Liver (tissue), 9 donors: ENCODE data around the gene PROC. TPM values are rescaled to one million over a fixed set of nuclear protein-coding genes. Genes with fewer than 3 reads are reported as not detected.
"Not testable (repeated sequence)": the region's sequence is repeated elsewhere in the genome, so short reads cannot be mapped to it uniquely, and the experiment has no call there.

ENCODE experiments used
- DNase-seq: peaks from one replicate; pipeline ENCODE4 v3.0.0-alpha.2; 2017; ENCODE audit warnings: low spot score
- H3K27ac ChIP-seq, 2 donors: one replicate each; pipeline ENCODE4 v1.7.0; 2013; ENCODE audit warnings: inconsistent platforms in 2 of 2, low read length in 2 of 2, control low read depth in 1 of 2, low read depth in 1 of 2, mild to moderate bottlenecking in 1 of 2
- H3K27me3 ChIP-seq, 4 donors: one replicate each; pipeline versions ENCODE4 v1.6.1 to v1.7.0; 2013; ENCODE audit warnings: low read length in 3 of 4, inconsistent platforms in 1 of 4, mild to moderate bottlenecking in 1 of 4, moderate library complexity in 1 of 4; ENCODE audit not compliant: control insufficient read depth in 4 of 4, insufficient read depth in 4 of 4
- H3K36me3 ChIP-seq, 4 donors: one replicate each; pipeline versions ENCODE4 v1.6.1 to v1.7.0; 2013; ENCODE audit warnings: low read length in 3 of 4, mild to moderate bottlenecking in 3 of 4, low read depth in 1 of 4, moderate library complexity in 1 of 4; ENCODE audit not compliant: control insufficient read depth in 4 of 4, insufficient read depth in 3 of 4
- H3K4me1 ChIP-seq, 4 donors: one replicate each; pipeline versions ENCODE4 v1.6.1 to v1.7.0; 2013; ENCODE audit warnings: low read length in 3 of 4, mild to moderate bottlenecking in 3 of 4, moderate library complexity in 1 of 4; ENCODE audit not compliant: control insufficient read depth in 4 of 4, insufficient read depth in 4 of 4
- H3K4me3 ChIP-seq, 3 donors: one replicate each; pipeline versions ENCODE4 v1.6.1 to v1.7.0; 2013; ENCODE audit warnings: low read length in 3 of 3, control low read depth in 1 of 3, low read depth in 1 of 3, mild to moderate bottlenecking in 1 of 3
- H3K9ac ChIP-seq, 2 donors: one replicate each; pipeline ENCODE4 v1.7.0; 2013; ENCODE audit warnings: low read length in 2 of 2, mild to moderate bottlenecking in 2 of 2, moderate library complexity in 2 of 2, control low read depth in 1 of 2, low read depth in 1 of 2
- H3K9me3 ChIP-seq, 4 donors: one replicate each; pipeline versions ENCODE4 v1.6.1 to v1.7.0; 2013; ENCODE audit warnings: low read length in 3 of 4; ENCODE audit not compliant: control insufficient read depth in 4 of 4
- CTCF ChIP-seq: fragments of 150-350 bp; IDR thresholded peaks from 2 replicates; pipeline ENCODE4 v1.5.1; 2017; ENCODE audit warnings: improper control_type of control experiment, low read depth, low read length; ENCODE audit not compliant: missing input control
- HNF4A ChIP-seq, 2 donors: conservative IDR thresholded peaks; 2 replicates each; pipeline ENCODE4 v1.6.1; 2016; ENCODE audit warnings: antibody characterized with exemption in 2 of 2, mild to moderate bottlenecking in 2 of 2
- JUND ChIP-seq, 2 donors: IDR thresholded peaks; 2 replicates each; pipeline ENCODE4 v1.6.1; 2016; ENCODE audit warnings: antibody characterized with exemption in 2 of 2
- MAX ChIP-seq: IDR thresholded peaks from 2 replicates; pipeline ENCODE4 v1.6.1; 2016; ENCODE audit warnings: antibody characterized with exemption
- RAD21 ChIP-seq, 2 donors: IDR thresholded peaks; 2 replicates each; pipeline ENCODE4 v1.6.1; 2016; ENCODE audit warnings: antibody characterized with exemption in 2 of 2, mild to moderate bottlenecking in 2 of 2
- REST ChIP-seq: IDR thresholded peaks from 2 replicates; pipeline ENCODE4 v1.6.1; 2016; ENCODE audit warnings: antibody characterized with exemption, mild to moderate bottlenecking
- SP1 ChIP-seq: IDR thresholded peaks from 2 replicates; pipeline ENCODE4 v1.6.1; 2018; ENCODE audit warnings: antibody characterized with exemption, mild to moderate bottlenecking
- YY1 ChIP-seq: IDR thresholded peaks from 2 replicates; pipeline ENCODE4 v1.6.1; 2016; ENCODE audit warnings: antibody characterized with exemption, mild to moderate bottlenecking
- WGBS: extraction: QIAGEN DNeasy Blood & Tissue Kit; methylation state at CpG from one replicate; pipeline ENCODE4 v1.1.7; 2013; 5-methylcytosine and 5-hydroxymethylcytosine counted together
- polyA plus RNA-seq, 2 donors: library from polyadenylated mRNA; stranded (reverse) in 1 of 2; unstranded in 1 of 2; fragments of 200-250 nt in 1 of 2; fragments of >200 nt in 1 of 2; fragmentation: Nextera tagmentation in 1 of 2; extraction: Ambion mirVana in 1 of 2; gene quantifications; one replicate each; pipeline versions ENCODE4 v1.2.1 to v1.2.3, GENCODE V29; 2013 to 2015
- total RNA-seq, 2 donors: library from RNA; depleted of rRNA; stranded (reverse); fragments of >200 nt; gene quantifications; one replicate each; pipeline ENCODE4 v1.2.3, GENCODE V29; 2014
- donor health status: healthy.
- donor health status: healthy.
- donor health status: healthy.
- donor health status: healthy.
- donor health status: healthy.

The PROC gene
- total and polyA plus RNA-seq, 4 donors = 150 to 407 (median 341) TPM

GRCh38 chr2:127451981-127452380, 33.8 kb downstream of the PROC start (continued):
- no peak for TF ChIP-seq REST

- DNase-seq, H3K4me3 ChIP-seq, H3K27me3 ChIP-seq, H3K36me3 ChIP-seq, H3K27ac ChIP-seq, H3K9me3 ChIP-seq, H3K9ac ChIP-seq: not testable (repeated sequence)
- 93% methylated on average over 8 of the region's 8 CpGs for WGBS
- peaks cover 2 to 20% (median 12%) of the 10 kb centered on the region in 4 donors for H3K4me1 ChIP-seq
Observed at GRCh38 chr2:127452423-127452822, 34.2 kb downstream of the PROC start.

- Histone ChIP-seq H3K9me3 (no peaks in the 10 kb centered on the region), H3K4me1 (peaks cover 2 to 22% (median 12%) of the 10 kb centered on the region in 4 donors), H3K4me3 (no peak overlapping the region), H3K27ac (peak overlapping the region in 1 of 2 donors; percentile 1), H3K27me3 (no peaks in the 10 kb centered on the region), H3K36me3 (no peaks in the 10 kb centered on the region), H3K9ac (no peak overlapping the region)
- no peak for TF ChIP-seq SP1
- DNase-seq = no peak
- WGBS = 97% methylated on average over 3 of the region's 3 CpGs
Observed at GRCh38 chr2:127453013-127453391, 34.8 kb downstream of the PROC start.

GRCh38 chr2:127453392-127454171, 35.4 kb downstream of the PROC start:
- 80% methylated on average over 8 of the region's 8 CpGs for WGBS
- Histone ChIP-seq H3K36me3 (no peaks in the 10 kb centered on the region), H3K27me3 (no peaks in the 10 kb centered on the region), H3K9ac (no peak overlapping the region), H3K4me1 (peaks cover 2 to 22% (median 12%) of the 10 kb centered on the region in 4 donors), H3K27ac (peak overlapping the region; percentile 1 to 93), H3K4me3 (no peak overlapping the region), H3K9me3 (no peaks in the 10 kb centered on the region)
- peak; percentile 72 for TF ChIP-seq YY1
- TF ChIP-seq MAX = no peak
- TF ChIP-seq JUND (IDR thresholded peaks at IDR 0.05) = no peak
- peak; percentile 25 to 38 for TF ChIP-seq HNF4A (conservative IDR thresholded peaks at IDR 0.05)
- TF ChIP-seq RAD21 (IDR thresholded peaks at IDR 0.05) = peak; percentile 81
- TF ChIP-seq CTCF = peak; percentile 42
- no peak for DNase-seq
